ENCODE results near the gene RAF1. TPM values are rescaled to one million over a fixed set of nuclear protein-coding genes. Genes with fewer than 3 reads are reported as not detected.

Gene RAF1
- total RNA-seq, 3 donors from 2014 or later: 97.2 to 104 (median 100) TPM

DNA sequence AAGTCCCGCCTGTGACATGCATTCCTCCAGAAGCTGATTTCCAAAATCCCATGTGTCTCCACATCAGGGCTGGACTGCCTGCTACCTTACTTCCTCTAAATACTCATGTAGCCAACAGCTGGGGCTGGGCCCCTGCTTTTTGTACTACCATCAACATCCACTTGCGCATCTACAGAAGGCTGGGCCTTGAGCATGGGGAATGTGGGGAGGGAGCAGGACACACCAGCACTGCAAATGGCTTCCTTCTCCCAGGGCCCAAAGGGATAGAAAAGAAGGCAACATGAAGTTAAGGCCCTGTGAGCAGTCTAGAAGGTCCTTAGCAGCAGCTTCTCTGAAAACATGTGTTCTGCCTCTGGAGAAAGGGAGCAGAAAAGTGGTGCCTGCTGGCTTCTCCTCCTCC lies 79.8 kb downstream of the RAF1 start:
- H3K9me3 Mint-ChIP-seq: no peaks in the 10 kb centered on the region
- ATAC-seq (no peak), DNase-seq (no peak)
- H3K27me3 Mint-ChIP-seq (ENCODE audit: low read depth): no peaks in the 10 kb centered on the region
- H3K36me3 Mint-ChIP-seq (ENCODE audit: insufficient read depth): peaks cover 47% of the 10 kb centered on the region
- no peak overlapping the region for H3K4me3 Mint-ChIP-seq
- no peaks in the 10 kb centered on the region for H3K4me1 Mint-ChIP-seq (ENCODE audit: low read depth)

DNA sequence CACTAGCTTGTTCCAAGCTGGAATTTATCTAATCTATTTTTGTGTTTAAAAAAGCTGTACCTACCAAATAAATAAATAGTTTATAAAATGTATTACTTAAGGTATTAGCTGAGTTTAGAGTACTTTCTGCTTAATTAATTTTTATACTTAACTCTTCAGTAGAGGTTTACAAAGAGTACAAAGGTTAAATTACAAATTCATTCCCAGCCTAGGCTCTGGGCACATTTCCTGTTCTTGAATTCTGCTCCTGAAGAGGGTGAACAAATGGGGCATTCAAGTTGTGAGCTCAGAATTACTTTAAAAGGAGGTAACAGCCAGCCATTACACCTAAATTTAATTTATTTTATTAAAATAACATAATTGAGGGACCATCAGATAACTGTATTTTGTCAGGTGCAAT lies 80.6 kb downstream of the RAF1 start:
- ATAC-seq: no peak

DNA sequence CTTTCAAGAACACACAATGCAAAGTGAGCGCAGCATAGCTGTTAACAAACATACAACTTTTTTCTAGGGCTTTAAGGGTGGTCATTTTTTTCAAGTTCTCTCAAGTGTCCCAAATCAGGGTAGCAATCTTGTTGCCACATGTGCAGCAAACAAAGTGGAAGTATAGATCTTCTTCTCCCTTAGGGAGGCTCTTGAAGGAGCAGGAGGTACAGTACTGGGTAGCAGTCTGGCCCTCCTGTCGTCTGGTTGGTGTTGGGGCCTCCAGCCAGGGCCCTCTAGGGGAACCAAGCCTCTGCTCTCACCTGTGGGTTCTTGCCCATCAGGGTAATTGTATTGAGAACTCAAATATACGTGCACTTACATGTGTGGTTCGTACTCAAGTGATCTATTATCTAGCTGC lies 81.2 kb downstream of the RAF1 start:
- no peak for DNase-seq
- H3K36me3 Mint-ChIP-seq (ENCODE audit: insufficient read depth): peaks cover 48% of the 10 kb centered on the region
- no peak for ATAC-seq
- H3K4me1 Mint-ChIP-seq (ENCODE audit: low read depth): no peaks in the 10 kb centered on the region
- H3K27me3 Mint-ChIP-seq (ENCODE audit: low read depth): no peaks in the 10 kb centered on the region
- no peak overlapping the region for H3K4me3 Mint-ChIP-seq
- no peaks in the 10 kb centered on the region for H3K9me3 Mint-ChIP-seq

More for the DNA sequence above, 80.6 kb downstream of the RAF1 start:
- Mint-ChIP-seq H3K9me3 (no peaks in the 10 kb centered on the region), H3K36me3 (ENCODE audit: insufficient read depth) (peaks cover 45% of the 10 kb centered on the region), H3K4me3 (no peak overlapping the region), H3K4me1 (ENCODE audit: low read depth) (no peaks in the 10 kb centered on the region), H3K27me3 (ENCODE audit: low read depth) (no peaks in the 10 kb centered on the region)
- no peak for DNase-seq

- ATAC-seq (no peak), DNase-seq (no peak)
- Mint-ChIP-seq H3K27me3 (ENCODE audit: low read depth) (no peaks in the 10 kb centered on the region), H3K36me3 (ENCODE audit: insufficient read depth) (peaks cover 59% of the 10 kb centered on the region), H3K4me3 (no peak overlapping the region), H3K4me1 (ENCODE audit: low read depth) (no peaks in the 10 kb centered on the region), H3K9me3 (peaks cover 9% of the 10 kb centered on the region)
Observed at GRCh38 chr3:12579905-12580304, 84.0 kb downstream of the RAF1 start.

DNA sequence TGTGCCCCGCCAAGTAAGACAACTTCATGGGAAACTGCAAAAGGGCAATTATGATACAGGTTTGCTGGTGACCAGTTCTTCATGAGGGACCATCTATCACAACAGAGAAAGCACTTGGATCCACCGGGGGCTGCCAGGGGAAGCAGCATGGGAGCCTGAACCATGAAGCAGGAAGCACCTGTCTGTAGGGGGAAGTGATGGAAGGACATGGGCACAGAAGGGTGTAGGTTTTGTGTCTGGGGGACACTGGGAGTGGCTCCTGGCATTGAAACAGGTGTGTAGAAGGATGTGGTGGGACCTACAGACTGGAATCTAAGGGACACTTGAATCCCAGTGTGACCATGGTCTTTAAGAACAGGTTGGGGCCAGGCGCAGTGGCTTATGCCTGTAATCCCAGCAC lies 84.5 kb downstream of the RAF1 start:
- no peak for ATAC-seq
- H3K4me3 Mint-ChIP-seq: no peak overlapping the region
- H3K9me3 Mint-ChIP-seq: peaks cover 9% of the 10 kb centered on the region
- no peak for DNase-seq
- H3K4me1 Mint-ChIP-seq (ENCODE audit: low read depth): no peaks in the 10 kb centered on the region
- H3K27me3 Mint-ChIP-seq (ENCODE audit: low read depth): no peaks in the 10 kb centered on the region
- peaks cover 59% of the 10 kb centered on the region for H3K36me3 Mint-ChIP-seq (ENCODE audit: insufficient read depth)

- Mint-ChIP-seq H3K36me3 (ENCODE audit: insufficient read depth) (peaks cover 65% of the 10 kb centered on the region), H3K4me1 (ENCODE audit: low read depth) (no peaks in the 10 kb centered on the region), H3K9me3 (peaks cover 9% of the 10 kb centered on the region), H3K27me3 (ENCODE audit: low read depth) (no peaks in the 10 kb centered on the region), H3K4me3 (no peak overlapping the region)
- ATAC-seq (no peak), DNase-seq (no peak)
Observed at GRCh38 chr3:12578742-12579141, 85.2 kb downstream of the RAF1 start.

DNA sequence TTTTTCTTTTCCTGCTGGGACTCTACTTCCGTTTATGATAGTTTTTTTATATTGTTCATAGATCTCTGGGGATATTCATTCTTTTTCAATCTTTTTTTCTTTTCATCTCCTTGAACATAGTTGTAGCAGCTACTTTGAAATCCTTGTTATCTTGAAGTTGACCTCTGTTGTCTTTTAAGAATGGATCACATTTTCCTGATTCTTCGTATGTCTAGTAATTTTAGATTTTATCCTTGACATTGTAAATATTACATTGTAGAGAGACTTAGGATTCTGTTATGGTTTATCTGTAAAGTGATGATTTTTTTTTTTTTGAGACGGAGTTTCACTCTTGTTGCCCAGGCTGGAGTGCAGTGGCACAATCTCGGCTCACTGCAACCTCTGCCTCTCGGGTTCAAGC lies 86.5 kb downstream of the RAF1 start:
- no peak overlapping the region for H3K4me3 Mint-ChIP-seq
- no peaks in the 10 kb centered on the region for H3K4me1 Mint-ChIP-seq (ENCODE audit: low read depth)
- ATAC-seq (no peak), DNase-seq (no peak)
- H3K27me3 Mint-ChIP-seq (ENCODE audit: low read depth): no peaks in the 10 kb centered on the region
- H3K36me3 Mint-ChIP-seq (ENCODE audit: insufficient read depth): peaks cover 68% of the 10 kb centered on the region
- H3K9me3 Mint-ChIP-seq: peaks cover 9% of the 10 kb centered on the region

DNA sequence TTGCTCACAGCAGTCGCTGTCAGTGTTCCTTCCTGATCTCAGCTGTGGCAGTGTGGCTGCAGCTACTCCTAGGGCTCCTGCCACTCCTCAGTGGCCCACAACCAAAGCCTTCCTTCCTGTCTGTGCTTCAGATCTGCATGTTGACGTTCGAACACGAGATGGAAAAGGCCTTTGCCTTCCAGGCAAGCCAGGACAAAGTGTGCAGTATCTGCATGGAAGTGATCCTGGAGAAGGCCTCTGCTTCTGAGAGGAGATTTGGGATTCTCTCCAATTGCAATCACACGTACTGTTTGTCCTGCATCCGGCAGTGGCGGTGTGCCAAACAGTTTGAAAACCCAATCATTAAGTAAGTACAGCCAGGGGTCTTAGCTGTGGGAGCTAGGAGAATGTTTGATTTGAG lies 89.3 kb downstream of the RAF1 start:
- H3K9me3 Mint-ChIP-seq: peaks cover 9% of the 10 kb centered on the region
- ATAC-seq: no peak
- H3K4me1 Mint-ChIP-seq (ENCODE audit: low read depth): no peaks in the 10 kb centered on the region

GRCh38 chr3:12574131-12574530 lies 89.8 kb downstream of the RAF1 start:
- no peak for ATAC-seq

More for the DNA sequence above, 89.3 kb downstream of the RAF1 start:
- DNase-seq: no peak
- Mint-ChIP-seq H3K27me3 (ENCODE audit: low read depth) (no peaks in the 10 kb centered on the region), H3K36me3 (ENCODE audit: insufficient read depth) (peaks cover 80% of the 10 kb centered on the region), H3K4me3 (no peak overlapping the region)

DNA sequence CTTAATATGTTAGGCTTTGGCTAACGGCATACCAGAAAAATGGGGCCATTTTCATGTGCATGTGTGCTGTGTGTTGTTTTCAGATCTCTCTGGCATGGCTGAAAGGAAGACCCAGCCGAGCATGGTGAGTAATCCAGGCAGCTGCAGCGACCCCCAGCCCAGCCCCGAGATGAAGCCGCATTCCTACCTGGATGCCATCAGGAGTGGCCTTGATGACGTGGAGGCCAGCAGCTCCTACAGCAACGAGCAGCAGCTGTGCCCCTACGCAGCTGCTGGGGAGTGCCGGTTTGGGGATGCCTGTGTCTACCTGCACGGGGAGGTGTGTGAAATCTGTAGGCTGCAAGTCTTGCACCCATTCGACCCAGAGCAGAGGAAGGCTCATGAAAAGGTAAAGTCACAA lies 91.9 kb downstream of the RAF1 start:
- peaks cover 62% of the 10 kb centered on the region for H3K36me3 Mint-ChIP-seq (ENCODE audit: insufficient read depth)
- peaks cover 5% of the 10 kb centered on the region for H3K9me3 Mint-ChIP-seq
- H3K27me3 Mint-ChIP-seq (ENCODE audit: low read depth): no peaks in the 10 kb centered on the region
- ATAC-seq (no peak), DNase-seq (no peak)
- peaks cover 5% of the 10 kb centered on the region for H3K4me1 Mint-ChIP-seq (ENCODE audit: low read depth)
- H3K4me3 Mint-ChIP-seq: no peak overlapping the region

More at GRCh38 chr3:12574131-12574530, 89.8 kb downstream of the RAF1 start:
- Mint-ChIP-seq H3K36me3 (ENCODE audit: insufficient read depth) (peaks cover 77% of the 10 kb centered on the region), H3K27me3 (ENCODE audit: low read depth) (no peaks in the 10 kb centered on the region), H3K4me3 (no peak overlapping the region), H3K4me1 (ENCODE audit: low read depth) (no peaks in the 10 kb centered on the region), H3K9me3 (peaks cover 9% of the 10 kb centered on the region)
- DNase-seq: no peak

GRCh38 chr3:12569836-12570235 lies 94.1 kb downstream of the RAF1 start:
- Mint-ChIP-seq H3K4me1 (ENCODE audit: low read depth) (peaks cover 15% of the 10 kb centered on the region), H3K27me3 (ENCODE audit: low read depth) (no peaks in the 10 kb centered on the region), H3K36me3 (ENCODE audit: insufficient read depth) (peaks cover 55% of the 10 kb centered on the region), H3K9me3 (peaks cover 10% of the 10 kb centered on the region), H3K4me3 (no peak overlapping the region)
- no peak for ATAC-seq
- DNase-seq: no peak

DNA sequence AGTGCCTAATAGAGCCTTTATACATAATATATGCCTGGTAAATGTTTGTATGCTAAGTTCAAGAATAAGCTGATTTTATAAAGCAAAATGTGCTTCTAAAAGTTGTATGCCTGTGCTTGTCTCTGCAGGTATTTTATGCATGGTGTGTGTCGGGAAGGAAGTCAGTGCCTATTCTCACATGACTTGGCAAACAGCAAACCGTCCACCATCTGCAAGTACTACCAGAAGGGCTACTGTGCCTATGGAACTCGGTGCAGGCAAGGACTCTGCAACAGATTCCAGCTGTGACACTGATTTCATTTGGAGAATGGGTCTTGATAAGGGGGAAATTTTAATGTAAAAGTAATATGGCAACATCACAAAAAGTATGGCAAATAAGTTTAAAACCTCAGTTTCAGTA lies 95.2 kb downstream of the RAF1 start:
- Mint-ChIP-seq H3K36me3 (ENCODE audit: insufficient read depth) (peaks cover 51% of the 10 kb centered on the region), H3K27me3 (ENCODE audit: low read depth) (no peaks in the 10 kb centered on the region), H3K9me3 (peaks cover 14% of the 10 kb centered on the region), H3K4me1 (ENCODE audit: low read depth) (peaks cover 20% of the 10 kb centered on the region), H3K4me3 (no peak overlapping the region)
- DNase-seq: no peak
- no peak for ATAC-seq

DNA sequence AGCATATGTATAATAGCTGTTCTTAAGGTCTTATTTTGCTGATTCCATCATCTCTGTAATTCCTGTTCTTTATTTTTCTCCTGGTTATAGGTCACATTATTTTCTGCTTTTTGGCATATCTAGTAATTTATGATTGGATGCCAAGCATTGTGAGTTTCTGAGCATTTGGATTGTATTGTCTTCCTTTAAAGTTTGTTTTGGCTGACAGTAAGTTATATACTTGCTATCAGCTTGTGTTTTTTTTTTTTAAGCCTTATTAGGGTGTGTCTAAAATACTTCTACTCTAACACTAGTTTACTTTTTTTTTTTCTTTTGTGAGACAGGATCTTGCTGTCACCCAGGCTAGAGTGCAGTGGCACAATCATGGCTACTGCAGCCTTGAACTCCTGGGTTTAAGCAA lies 96.9 kb downstream of the RAF1 start:
- DNase-seq (no peak), ATAC-seq (no peak)
- Mint-ChIP-seq H3K4me3 (no peak overlapping the region), H3K4me1 (ENCODE audit: low read depth) (peaks cover 23% of the 10 kb centered on the region), H3K9me3 (peaks cover 14% of the 10 kb centered on the region), H3K27me3 (ENCODE audit: low read depth) (no peaks in the 10 kb centered on the region), H3K36me3 (ENCODE audit: insufficient read depth) (peaks cover 41% of the 10 kb centered on the region)

- peaks cover 61% of the 10 kb centered on the region for H3K4me1 Mint-ChIP-seq (ENCODE audit: low read depth)
- H3K27me3 Mint-ChIP-seq (ENCODE audit: low read depth): no peaks in the 10 kb centered on the region
- no peak overlapping the region for H3K4me3 Mint-ChIP-seq
- H3K36me3 Mint-ChIP-seq (ENCODE audit: insufficient read depth): peaks cover 21% of the 10 kb centered on the region
- H3K9me3 Mint-ChIP-seq: peaks cover 14% of the 10 kb centered on the region
- DNase-seq (no peak), ATAC-seq (no peak)
Observed at GRCh38 chr3:12562451-12562850, 101.5 kb downstream of the RAF1 start.

- peaks cover 59% of the 10 kb centered on the region for H3K4me1 Mint-ChIP-seq (ENCODE audit: low read depth)
- H3K27me3 Mint-ChIP-seq (ENCODE audit: low read depth): no peaks in the 10 kb centered on the region
- peaks cover 11% of the 10 kb centered on the region for H3K9me3 Mint-ChIP-seq
- no peak for ATAC-seq
- H3K4me3 Mint-ChIP-seq: no peak overlapping the region
- peaks cover 16% of the 10 kb centered on the region for H3K36me3 Mint-ChIP-seq (ENCODE audit: insufficient read depth)
- DNase-seq: no peak
Observed at GRCh38 chr3:12561397-12561796, 102.5 kb downstream of the RAF1 start.
